Measurements from ENCODE around the gene PDE4D. TPM values are rescaled to one million over a fixed set of nuclear protein-coding genes. Genes with fewer than 3 reads are reported as not detected.

PDE4D gene
- total RNA-seq, 1 donor = 19.9 TPM

DNA sequence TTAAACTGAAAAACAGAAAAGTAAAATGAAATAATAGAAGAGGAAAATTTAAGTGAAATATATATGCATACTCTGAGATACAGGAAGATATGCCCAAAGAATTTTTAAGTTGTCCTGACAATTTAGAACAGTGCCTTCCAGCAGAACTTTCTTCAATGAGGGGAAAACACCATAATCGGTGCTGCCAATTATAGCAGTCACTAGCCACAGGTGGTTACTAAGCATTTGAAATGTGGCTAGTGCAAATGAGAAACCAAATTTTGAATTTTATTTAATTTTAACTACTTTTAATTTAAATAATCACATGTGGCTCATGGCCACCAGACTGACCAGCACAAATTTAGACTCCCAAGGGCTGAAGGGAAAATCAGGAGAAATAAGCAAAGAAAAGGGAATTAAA, 900.1 kb downstream of the PDE4D start:
- H3K4me3 ChIP-seq (ENCODE audit: insufficient read depth, low read length) = no peak overlapping the region
- TF ChIP-seq, protein P1, sequence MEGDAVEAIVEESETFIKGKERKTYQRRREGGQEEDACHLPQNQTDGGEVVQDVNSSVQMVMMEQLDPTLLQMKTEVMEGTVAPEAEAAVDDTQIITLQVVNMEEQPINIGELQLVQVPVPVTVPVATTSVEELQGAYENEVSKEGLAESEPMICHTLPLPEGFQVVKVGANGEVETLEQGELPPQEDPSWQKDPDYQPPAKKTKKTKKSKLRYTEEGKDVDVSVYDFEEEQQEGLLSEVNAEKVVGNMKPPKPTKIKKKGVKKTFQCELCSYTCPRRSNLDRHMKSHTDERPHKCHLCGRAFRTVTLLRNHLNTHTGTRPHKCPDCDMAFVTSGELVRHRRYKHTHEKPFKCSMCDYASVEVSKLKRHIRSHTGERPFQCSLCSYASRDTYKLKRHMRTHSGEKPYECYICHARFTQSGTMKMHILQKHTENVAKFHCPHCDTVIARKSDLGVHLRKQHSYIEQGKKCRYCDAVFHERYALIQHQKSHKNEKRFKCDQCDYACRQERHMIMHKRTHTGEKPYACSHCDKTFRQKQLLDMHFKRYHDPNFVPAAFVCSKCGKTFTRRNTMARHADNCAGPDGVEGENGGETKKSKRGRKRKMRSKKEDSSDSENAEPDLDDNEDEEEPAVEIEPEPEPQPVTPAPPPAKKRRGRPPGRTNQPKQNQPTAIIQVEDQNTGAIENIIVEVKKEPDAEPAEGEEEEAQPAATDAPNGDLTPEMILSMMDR (IDR thresholded peaks at IDR 0.05; ENCODE audit: extremely low read depth, low read depth, low read length) = no peak
- DNase-seq (ENCODE audit: insufficient read length, low spot score, missing footprints) = no peak
- H4K20me1 ChIP-seq (ENCODE audit: insufficient read depth, low read length) = no peaks in the 10 kb centered on the region
- no peak overlapping the region for H3K27ac ChIP-seq (ENCODE audit: low read depth, low read length)
- H3K79me2 ChIP-seq (ENCODE audit: insufficient read depth, low read length) = peaks cover 27% of the 10 kb centered on the region
- no peaks in the 10 kb centered on the region for H3K9me3 ChIP-seq (ENCODE audit: low read depth, low read length)
- H3K4me2 ChIP-seq (ENCODE audit: insufficient read depth, low read length) = no peak overlapping the region
- no peaks in the 10 kb centered on the region for H3K4me1 ChIP-seq (ENCODE audit: insufficient read depth, low read length)
- no peaks in the 10 kb centered on the region for H3K27me3 ChIP-seq (ENCODE audit: insufficient read depth, low read length)
- H2AFZ ChIP-seq (ENCODE audit: low read length) = no peak overlapping the region
- peaks cover 4% of the 10 kb centered on the region for H3K36me3 ChIP-seq (ENCODE audit: insufficient read depth, low read length)

DNA sequence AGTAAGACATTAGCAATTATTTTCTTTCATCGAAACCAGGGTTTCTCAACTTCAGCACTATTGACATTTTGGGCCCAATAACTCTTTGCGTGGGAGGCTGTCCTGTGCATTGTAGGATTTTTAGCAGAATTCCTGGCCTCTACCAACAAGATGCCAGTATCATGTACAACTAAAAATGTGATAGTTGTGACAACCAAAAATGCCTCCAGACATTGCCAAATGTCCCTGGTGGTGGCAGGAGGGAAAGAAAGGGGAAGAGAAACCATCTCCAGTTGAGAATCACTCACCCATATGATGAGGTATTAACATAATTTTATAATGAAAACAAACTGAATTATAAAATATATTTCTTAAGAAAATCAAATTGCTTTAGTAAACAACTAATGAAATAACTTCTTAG, 904.6 kb downstream of the PDE4D start:
- Histone ChIP-seq H3K79me2 (ENCODE audit: insufficient read depth, low read length) (no peaks in the 10 kb centered on the region), H3K27me3 (ENCODE audit: insufficient read depth, low read length) (no peaks in the 10 kb centered on the region), H4K20me1 (ENCODE audit: insufficient read depth, low read length) (no peaks in the 10 kb centered on the region), H3K27ac (ENCODE audit: low read depth, low read length) (no peak overlapping the region), H3K9me3 (ENCODE audit: low read depth, low read length) (no peaks in the 10 kb centered on the region), H3K36me3 (ENCODE audit: insufficient read depth, low read length) (peaks cover 4% of the 10 kb centered on the region), H3K4me1 (ENCODE audit: insufficient read depth, low read length) (no peaks in the 10 kb centered on the region), H3K4me2 (ENCODE audit: insufficient read depth, low read length) (no peak overlapping the region), H3K4me3 (ENCODE audit: insufficient read depth, low read length) (no peak overlapping the region), H2AFZ (ENCODE audit: low read length) (no peak overlapping the region)
- DNase-seq (ENCODE audit: insufficient read length, low spot score, missing footprints) = no peak
- TF ChIP-seq, protein P1 (IDR thresholded peaks at IDR 0.05; ENCODE audit: extremely low read depth, low read depth, low read length) = no peak

DNA sequence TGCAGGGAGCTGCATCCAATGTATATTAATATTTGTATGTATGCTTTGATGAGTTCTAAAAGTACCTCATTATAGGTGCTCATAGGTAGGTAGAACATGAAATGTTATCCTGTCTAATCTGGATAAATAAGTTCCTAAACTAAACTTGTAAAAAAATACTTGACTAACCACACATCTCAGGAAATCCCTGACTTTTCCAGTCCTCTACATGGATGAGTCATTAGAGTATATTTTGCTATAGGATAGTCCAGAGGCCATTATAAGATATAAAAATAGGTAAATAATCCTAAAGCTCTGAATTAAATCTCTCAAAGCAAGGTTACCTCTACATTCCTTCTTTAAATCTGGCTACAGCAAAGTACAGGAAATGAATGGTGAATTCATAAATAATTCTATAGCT, 906.3 kb downstream of the PDE4D start:
- no peak overlapping the region for H2AFZ ChIP-seq (ENCODE audit: low read length)
- H3K9me3 ChIP-seq (ENCODE audit: low read depth, low read length) = no peaks in the 10 kb centered on the region
- no peak overlapping the region for H3K4me2 ChIP-seq (ENCODE audit: insufficient read depth, low read length)
- no peak overlapping the region for H3K4me3 ChIP-seq (ENCODE audit: insufficient read depth, low read length)
- DNase-seq (ENCODE audit: insufficient read length, low spot score, missing footprints) = no peak
- no peaks in the 10 kb centered on the region for H3K27me3 ChIP-seq (ENCODE audit: insufficient read depth, low read length)
- H3K27ac ChIP-seq (ENCODE audit: low read depth, low read length) = no peak overlapping the region
- no peaks in the 10 kb centered on the region for H3K4me1 ChIP-seq (ENCODE audit: insufficient read depth, low read length)
- TF ChIP-seq, protein P1 (IDR thresholded peaks at IDR 0.05; ENCODE audit: extremely low read depth, low read depth, low read length) = no peak
- H4K20me1 ChIP-seq (ENCODE audit: insufficient read depth, low read length) = no peaks in the 10 kb centered on the region
- no peaks in the 10 kb centered on the region for H3K79me2 ChIP-seq (ENCODE audit: insufficient read depth, low read length)
- peaks cover 4% of the 10 kb centered on the region for H3K36me3 ChIP-seq (ENCODE audit: insufficient read depth, low read length)

DNA sequence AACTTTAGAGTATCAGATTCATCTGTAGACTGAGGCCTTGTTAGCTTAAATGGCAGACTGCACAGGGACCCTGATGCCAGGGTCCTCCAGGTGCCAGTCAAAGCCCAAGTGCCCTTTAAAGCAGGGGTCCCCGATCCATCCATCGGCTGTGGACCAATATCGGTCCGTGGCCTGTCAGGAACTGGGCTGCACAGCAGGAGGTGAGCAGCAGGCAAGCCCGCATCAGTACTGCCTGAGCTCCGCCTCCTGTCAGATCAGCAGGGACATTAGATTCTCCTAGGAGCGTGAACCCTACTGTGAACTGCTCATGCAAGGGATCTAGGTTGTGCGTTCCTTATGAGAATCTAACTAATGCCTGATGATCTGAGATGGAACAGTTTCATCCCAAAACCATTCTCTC, 907.2 kb downstream of the PDE4D start:
- Histone ChIP-seq H3K4me3 (ENCODE audit: insufficient read depth, low read length) (no peak overlapping the region), H3K9me3 (ENCODE audit: low read depth, low read length) (no peaks in the 10 kb centered on the region), H4K20me1 (ENCODE audit: insufficient read depth, low read length) (no peaks in the 10 kb centered on the region), H3K79me2 (ENCODE audit: insufficient read depth, low read length) (no peaks in the 10 kb centered on the region), H3K4me2 (ENCODE audit: insufficient read depth, low read length) (no peak overlapping the region), H3K27me3 (ENCODE audit: insufficient read depth, low read length) (no peaks in the 10 kb centered on the region), H3K4me1 (ENCODE audit: insufficient read depth, low read length) (no peaks in the 10 kb centered on the region), H3K36me3 (ENCODE audit: insufficient read depth, low read length) (peaks cover 4% of the 10 kb centered on the region), H2AFZ (ENCODE audit: low read length) (no peak overlapping the region), H3K27ac (ENCODE audit: low read depth, low read length) (no peak overlapping the region)
- DNase-seq (ENCODE audit: insufficient read length, low spot score, missing footprints) = no peak
- TF ChIP-seq, protein P1 (IDR thresholded peaks at IDR 0.05; ENCODE audit: extremely low read depth, low read depth, low read length) = no peak

Measured in osteoblast (primary cell).